ENCODE results near the gene NBEAL1.

- TF ChIP-seq GATA2 (IDR thresholded peaks at IDR 0.05; ENCODE audit: low read depth, low read length) = no peak
- no peak for TF ChIP-seq GATA3 (IDR thresholded peaks at IDR 0.05; ENCODE audit: low read depth, low read length)
Observed at GRCh38 chr2:203083328-203083727, 68.7 kb downstream of the NBEAL1 start.

Data from SH-SY5Y (cell line).